ENCODE data around the gene TIPARP.

TIPARP gene

DNA sequence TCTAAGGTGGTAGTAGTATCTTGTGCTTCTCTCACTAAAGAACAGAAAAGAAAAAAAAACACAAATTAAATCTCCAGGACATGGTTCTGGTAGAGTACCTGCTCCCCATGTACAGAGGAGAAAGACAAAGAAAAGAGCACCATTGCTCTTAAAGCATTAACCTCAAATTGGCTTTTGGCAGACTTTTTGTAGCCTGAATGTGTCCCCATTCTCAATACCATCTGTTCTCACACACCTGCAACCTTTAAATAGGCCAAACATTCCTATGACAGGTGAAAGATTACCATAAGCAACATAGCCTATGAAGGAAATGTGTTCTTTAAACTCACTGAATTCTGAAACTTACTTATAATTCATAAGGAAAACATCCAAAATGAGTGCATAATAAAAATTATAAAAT, 68.0 kb downstream of the TIPARP start:
- DNase-seq, result peak; percentile 15 to 68

DNA sequence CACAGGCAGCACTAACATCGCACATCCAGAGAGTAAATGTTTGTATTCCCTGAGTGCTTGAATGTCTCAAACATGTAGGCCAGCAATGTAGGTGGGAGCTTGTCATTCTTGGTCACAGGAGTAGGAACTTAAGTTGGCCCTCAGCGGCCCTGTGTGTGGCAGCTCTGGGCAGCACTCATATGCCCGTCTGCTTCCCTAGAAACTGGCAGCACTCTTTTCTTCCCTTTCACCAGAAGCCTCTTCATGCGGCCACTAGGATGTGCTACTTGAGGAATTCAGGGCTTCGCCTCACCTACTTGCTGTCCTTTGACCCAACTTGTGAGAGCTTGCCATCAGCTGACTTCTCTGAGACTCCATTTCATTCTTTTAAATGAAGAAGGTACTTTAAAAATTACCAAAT, 69.5 kb downstream of the TIPARP start:
- DNase-seq, result no peak

DNA sequence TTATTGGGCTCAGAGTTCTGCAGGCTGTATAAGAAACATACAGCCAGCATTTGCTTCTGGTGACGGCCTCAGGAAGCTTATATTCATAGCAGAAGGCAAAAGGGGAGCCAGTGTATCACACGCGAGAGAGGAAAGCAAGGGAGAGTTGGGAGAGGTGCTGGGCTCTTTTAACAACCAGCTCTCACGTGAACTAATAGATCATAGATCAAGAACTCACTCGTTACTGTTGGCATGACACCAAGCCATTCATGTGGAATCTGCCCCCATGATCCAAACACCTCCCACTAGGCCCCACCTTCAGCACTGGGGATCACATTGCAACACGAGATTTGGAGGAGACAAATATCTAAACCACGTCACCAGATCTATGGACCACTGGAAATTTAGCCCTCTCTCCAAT, 70.2 kb downstream of the TIPARP start:
- DNase-seq, result no peak

GRCh38 chr3:156745766-156746165, 71.4 kb downstream of the TIPARP start:
- DNase-seq, result no peak

GRCh38 chr3:156747046-156747445, 72.7 kb downstream of the TIPARP start:
- no peak for DNase-seq

DNA sequence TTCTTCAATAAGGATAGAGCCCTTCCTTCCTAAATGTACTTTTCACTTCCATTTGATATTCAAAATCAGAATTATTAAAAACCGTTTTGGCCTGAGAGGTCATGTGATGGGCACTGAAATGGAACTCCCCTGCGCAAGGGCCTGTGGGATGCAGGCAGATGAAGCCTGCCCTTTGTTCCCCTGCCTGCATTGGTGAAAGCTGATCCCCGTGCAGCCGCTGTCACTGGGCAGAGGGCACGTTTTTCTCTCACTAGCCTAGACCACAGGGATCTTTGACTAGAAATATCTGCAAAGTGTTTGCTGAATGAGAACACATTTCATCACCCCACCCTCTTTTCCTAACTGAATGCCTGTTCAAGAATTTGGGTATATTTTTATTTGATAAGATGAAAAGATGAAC, 74.9 kb downstream of the TIPARP start:
- no peak for DNase-seq

- DNase-seq, result peak in 1 of 2 experiments; percentile 50
Measured at GRCh38 chr3:156750191-156750873, 75.9 kb downstream of the TIPARP start.

DNA sequence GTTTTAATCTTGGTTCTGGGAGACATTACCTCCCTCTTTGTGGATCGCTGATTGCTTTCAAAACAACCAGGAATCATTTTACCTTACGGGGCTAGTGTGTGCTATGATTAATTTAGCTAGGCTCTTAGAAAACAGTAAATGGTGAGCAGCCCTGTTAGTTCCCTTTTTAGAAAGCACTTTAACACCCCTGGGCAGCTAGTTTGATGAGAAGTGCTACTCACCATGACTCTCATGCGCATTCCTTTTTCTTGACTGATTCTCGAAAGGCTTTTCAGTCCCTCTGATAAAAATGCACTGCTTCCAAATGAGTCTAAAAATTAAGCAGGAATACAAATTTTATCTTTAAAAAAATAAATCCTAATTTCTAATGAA, 76.5 kb downstream of the TIPARP start:
- DNase-seq, result no peak

GRCh38 chr3:156751461-156752025, 77.2 kb downstream of the TIPARP start:
- DNase-seq, result peak in 1 of 2 experiments; percentile 28

Measured in NCI-H2081 (cell line).